Amygdala (tissue), 56 donors: Measurements from ENCODE around the gene PPP1R9B.

Experiments used
- DNase-seq, 56 donors: peaks; one replicate each; lab custom pipeline; 2025; lab: John Stamatoyannopoulos, UW

Gene PPP1R9B

GRCh38 chr17:50096758-50097157, 53.7 kb downstream of the PPP1R9B start:
- DNase-seq: no peak

- peak in 5 of 56 donors; percentile 18 to 53 (median 45) for DNase-seq
Observed at GRCh38 chr17:50096092-50096491, 54.4 kb downstream of the PPP1R9B start.

GRCh38 chr17:50095626-50096037, 54.8 kb downstream of the PPP1R9B start:
- peak in 3 of 56 donors; percentile 32 to 39 (median 33) for DNase-seq

- peak; percentile 48 to 98 (median 94) for DNase-seq
Observed at GRCh38 chr17:50094753-50095619, 55.5 kb downstream of the PPP1R9B start, which contains the start of gene PDK2. TSS of gene PDK2 (plus strand) at chr17:50095351. CDS start at chr17:50095436, 85 bp downstream.

GRCh38 chr17:50094243-50094752, 56.2 kb downstream of the PPP1R9B start:
- peak; percentile 35 to 96 (median 82) for DNase-seq

GRCh38 chr17:50093807-50094206, 56.7 kb downstream of the PPP1R9B start:
- DNase-seq: no peak

GRCh38 chr17:50093246-50093645, 57.2 kb downstream of the PPP1R9B start:
- no peak for DNase-seq

GRCh38 chr17:50091918-50092285, 58.6 kb downstream of the PPP1R9B start:
- DNase-seq: no peak

- no peak for DNase-seq
Observed at GRCh38 chr17:50090971-50091917, 59.2 kb downstream of the PPP1R9B start.

GRCh38 chr17:50090071-50090470, 60.4 kb downstream of the PPP1R9B start:
- DNase-seq: no peak

GRCh38 chr17:50088952-50089825, 61.3 kb downstream of the PPP1R9B start:
- no peak for DNase-seq

- no peak for DNase-seq
Observed at GRCh38 chr17:50087912-50088405, 62.5 kb downstream of the PPP1R9B start.

GRCh38 chr17:50087246-50087911, 63.1 kb downstream of the PPP1R9B start:
- DNase-seq: peak in 29 of 56 donors; percentile 6 to 56 (median 21)
